Left ventricle myocardium superior (tissue), 1 donor: ENCODE data around the gene ATP5ME. TPM values are rescaled to one million over a fixed set of nuclear protein-coding genes. Genes with fewer than 3 reads are reported as not detected.
A peak's percentile ranks its signal among the peaks of the same experiment; 100 is the strongest.
"Not testable (repeated sequence)": the region's sequence is repeated elsewhere in the genome, so short reads cannot be mapped to it uniquely, and the experiment has no call there.

Experiments used
- ATAC-seq: fragments of 200-7000 bp; cut with Tn5 transposase; one replicate; pipeline ENCODE4 v1.9.1; 2020; ENCODE audit warnings: mild to moderate bottlenecking, moderate library complexity
- DNase-seq: peaks from one replicate; pipeline ENCODE4 v3.0.0-alpha.2; 2020
- intact Hi-C: fragments of 100-400 bp; cut with micrococcal nuclease; formaldehyde crosslinking; loops from one replicate; pipeline ENCODE4 v1.11.0; 2022
- total RNA-seq: library from RNA; stranded (reverse); fragmentation: NEBNext Ultra II Directional; extraction: Animal tissue kit (Norgen Biotek cat#: 25700); gene quantifications from one replicate; pipeline ENCODE4 v1.2.1, GENCODE V29; 2021
- donor health status: DM: no; HTN: yes; CAD: no; lungs with severe emphysema.

ATP5ME gene
- total RNA-seq, 1 donor from 2014 or later = 1,128 TPM

DNA sequence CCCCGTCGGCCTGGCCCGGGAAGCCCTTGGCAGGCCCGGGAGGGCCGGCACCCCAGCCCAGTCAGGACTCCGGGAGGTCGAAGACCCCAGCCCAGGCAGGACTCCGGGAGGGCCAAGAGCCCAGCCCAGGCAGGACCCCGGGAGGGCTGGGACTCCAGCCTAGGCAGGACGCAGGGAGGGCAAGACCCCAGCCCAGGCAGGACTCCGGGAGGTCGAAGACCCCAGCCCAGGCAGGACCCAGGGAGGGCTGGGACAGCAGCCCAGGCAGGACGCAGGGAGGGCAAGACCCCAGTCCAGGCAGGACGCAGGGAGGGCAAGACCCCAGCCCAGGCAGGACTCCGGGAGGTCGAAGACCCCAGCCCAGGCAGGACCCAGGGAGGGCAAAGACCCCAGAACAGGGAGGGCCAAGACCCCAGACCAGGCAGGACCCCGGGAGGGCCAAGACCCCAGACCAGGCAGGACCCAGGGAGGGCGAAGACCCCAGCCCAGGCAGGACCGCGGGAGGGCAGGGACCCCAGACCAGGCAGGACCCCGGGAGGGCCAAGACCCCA lies 32.1 kb upstream of the ATP5ME start:
- intact Hi-C loops, DNase-seq, ATAC-seq: not testable (repeated sequence)

DNA sequence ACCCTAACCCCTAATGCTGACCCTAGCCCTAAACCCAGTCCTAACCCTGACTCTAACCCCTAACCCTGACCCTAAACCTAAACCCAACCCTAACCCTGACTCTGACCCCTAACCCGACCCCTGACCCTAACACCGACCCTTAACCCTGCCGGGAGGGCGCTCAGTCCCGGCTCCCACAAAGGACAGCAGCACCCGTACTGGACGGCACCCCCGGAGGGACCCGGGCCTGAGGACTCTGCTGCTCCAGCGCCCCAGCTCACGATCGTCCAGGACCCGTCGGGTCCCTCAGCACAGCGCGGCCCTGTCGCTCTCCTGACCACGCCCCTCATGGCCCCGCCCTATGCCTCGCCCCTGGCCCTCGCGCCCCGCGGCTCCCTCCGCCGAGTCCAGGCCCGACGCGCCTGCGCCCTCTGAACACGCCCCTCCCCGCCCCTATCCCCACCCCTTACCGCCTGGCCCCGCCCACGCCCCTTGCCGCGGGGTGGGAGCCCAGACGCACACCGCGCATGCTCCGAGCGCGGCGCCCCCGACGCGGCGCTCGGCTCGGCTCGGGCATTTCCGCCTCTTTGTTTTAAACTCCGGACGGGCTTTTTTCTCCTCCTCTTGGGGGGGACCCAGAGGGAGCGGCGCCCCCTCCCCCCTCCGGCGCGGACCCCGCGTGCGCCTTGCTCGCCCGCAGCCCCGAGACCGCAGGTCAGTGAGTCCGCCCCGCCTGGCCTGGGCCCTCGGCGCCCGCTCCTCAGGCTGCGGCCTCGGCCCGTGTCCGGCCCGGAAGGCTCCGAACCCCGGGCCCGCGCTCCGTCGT lies 31.4 kb upstream of the ATP5ME start, which contains the start of gene PCGF3:
TSS of gene PCGF3 (plus strand) at position 555 of the 805 bp plus-strand sequence. CDS start 27,849 bp downstream, outside the sequence.
- peak; percentile 98 for ATAC-seq
- intact Hi-C loops = no loop called here

DNA sequence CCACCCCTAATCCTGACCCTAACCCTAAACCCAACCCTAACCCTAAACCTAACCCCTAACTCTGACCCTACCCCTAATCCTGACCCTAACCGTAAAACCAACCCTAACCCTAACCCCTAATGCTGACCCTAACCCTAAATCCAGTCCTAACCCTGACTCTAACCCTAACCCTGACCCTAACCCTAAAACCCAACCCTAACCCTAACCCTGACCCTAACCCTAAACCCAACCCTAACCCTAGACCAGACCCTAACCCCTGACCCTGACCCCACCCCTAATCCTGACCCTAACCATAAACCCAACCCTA lies 30.8 kb upstream of the ATP5ME start:
- ATAC-seq (no peak), DNase-seq (no peak)
- intact Hi-C loops = no loop called here

More for the DNA sequence above, 31.4 kb upstream of the ATP5ME start, which contains the start of gene PCGF3:
- peak; percentile 98 for DNase-seq

DNA sequence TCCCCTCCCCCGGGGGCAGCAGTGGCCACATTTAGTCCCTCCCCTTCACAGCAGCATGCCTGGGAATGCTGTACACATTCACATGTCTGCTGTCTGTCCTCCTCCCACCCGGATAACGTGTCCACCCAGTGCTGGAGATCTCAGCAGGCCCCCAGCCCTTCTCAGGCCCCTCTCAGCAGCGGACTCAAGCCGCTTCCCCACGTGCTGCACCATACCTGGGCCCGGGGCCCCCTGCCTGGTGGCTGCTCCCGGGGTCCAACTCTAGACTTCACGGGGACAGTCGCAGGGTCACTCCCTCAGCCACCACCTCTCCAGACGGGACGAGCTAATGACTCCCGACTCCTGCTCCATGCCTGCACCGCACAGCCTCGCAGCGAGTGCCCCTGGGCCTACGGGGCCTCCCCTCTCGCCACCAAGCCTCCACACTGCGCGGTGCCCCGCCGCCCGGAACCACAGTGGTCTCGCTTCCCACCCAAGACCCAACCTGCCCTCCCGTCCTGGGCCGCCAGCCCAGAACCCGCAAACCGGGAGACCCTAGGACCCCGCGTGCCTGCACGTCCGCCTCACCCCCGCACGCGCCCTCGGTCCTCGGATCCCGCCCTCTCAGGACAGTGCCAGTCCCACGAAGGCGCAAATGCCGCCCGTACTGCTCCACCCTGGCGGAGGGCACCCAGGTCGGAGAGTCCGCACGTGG lies 30.3 kb upstream of the ATP5ME start:
- no peak for DNase-seq
- ATAC-seq = no peak
- intact Hi-C loops = no loop called here

DNA sequence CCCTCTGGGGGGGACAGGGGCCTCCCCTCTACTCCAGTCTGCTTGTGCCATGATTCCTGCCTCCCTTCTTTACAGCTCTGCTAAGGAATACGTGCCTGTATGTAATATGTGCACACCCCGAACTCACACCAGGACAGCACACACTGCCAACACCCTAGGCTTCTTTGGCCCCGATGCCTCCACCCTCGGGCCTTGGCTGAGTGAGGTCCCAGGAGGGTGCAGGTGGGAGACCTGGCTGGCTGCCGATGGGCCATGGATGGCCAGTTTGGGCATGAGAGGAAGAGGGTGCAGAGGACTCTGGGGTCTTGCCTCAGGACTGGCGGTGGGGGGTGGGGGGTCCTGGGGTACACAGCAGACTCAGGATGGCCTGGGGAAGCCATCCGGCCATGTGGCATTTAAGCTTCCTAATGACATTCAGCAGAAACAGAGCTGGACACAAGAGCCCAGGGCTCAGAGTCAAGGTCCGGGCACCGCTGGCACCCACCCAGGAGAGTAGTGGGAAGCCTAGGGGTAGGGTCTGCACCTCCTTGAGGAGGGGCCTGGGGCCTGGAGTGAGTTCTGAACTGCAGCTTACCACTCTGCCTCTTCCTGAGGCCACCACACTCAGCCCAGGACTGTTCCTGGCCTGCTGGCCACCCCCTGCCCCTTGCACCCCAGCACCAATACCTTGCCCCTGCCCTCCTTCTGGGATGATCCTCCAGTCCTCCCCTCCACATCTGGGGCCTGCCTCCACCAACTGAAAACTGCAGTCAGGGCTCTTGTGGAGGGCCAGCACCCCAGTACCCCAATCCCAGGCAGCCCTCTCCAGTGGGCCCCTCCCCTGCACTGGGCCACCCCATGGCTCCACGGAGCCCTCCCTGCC lies 29.5 kb upstream of the ATP5ME start:
- DNase-seq (no peak), ATAC-seq (no peak)
- intact Hi-C loops = no loop called here

DNA sequence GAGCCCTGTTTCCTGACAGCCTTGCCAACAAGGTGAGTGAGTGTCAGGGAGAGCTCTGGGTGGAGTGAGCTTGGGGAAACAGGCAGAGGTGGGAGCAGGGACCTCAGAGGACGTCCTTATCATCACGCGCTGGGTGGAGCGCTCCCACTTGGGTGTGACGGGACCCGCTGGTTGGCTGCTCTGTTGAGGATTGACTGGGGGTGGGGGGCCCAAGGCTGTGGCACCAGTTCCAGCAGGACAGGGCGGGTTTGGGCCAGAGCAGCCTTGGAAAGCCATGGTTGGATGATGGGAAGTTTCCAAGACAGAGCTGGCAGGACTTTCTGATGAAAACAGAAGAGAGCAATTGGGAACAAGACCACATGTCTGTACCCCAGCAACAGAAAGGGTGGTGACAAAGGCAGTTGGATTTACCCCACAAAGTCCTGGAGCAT lies 28.6 kb upstream of the ATP5ME start:
- ATAC-seq (no peak), DNase-seq (no peak)
- intact Hi-C loops = no loop called here

DNA sequence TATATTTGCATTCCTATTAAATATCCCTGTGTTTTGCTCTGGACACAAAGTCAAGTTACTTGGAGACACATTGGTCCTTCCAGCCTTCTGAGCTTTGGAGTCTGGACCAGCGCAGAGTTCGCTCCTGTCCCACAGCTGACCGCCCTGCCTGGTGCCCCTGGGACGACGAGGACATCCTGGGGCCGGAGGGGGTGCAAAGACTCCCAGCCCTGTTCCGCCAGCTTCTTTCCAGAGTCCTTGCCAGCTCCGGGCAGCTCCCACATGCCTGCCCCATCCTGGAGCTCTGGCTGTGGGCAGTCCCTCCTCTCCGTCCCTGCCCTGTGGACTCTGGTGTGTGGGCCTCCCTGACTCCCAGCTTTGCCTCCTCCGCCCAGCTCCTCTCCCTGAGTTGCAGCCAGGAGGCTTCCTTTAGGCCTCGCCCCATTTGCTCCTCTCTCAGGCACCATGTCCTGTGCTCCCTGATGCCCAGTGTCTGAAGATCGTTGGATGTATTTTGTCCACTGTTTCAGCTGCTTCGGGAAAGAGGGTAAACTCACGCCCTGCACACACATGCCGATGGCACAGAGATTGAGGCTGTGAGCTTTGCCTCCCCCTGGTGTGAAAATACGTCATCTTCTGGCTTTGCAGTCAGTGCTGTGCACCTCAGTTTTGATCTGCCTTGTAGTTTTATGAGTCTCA lies 26.6 kb upstream of the ATP5ME start:
- intact Hi-C loops = no loop called here
- peak; percentile 19 for DNase-seq
- ATAC-seq = no peak

DNA sequence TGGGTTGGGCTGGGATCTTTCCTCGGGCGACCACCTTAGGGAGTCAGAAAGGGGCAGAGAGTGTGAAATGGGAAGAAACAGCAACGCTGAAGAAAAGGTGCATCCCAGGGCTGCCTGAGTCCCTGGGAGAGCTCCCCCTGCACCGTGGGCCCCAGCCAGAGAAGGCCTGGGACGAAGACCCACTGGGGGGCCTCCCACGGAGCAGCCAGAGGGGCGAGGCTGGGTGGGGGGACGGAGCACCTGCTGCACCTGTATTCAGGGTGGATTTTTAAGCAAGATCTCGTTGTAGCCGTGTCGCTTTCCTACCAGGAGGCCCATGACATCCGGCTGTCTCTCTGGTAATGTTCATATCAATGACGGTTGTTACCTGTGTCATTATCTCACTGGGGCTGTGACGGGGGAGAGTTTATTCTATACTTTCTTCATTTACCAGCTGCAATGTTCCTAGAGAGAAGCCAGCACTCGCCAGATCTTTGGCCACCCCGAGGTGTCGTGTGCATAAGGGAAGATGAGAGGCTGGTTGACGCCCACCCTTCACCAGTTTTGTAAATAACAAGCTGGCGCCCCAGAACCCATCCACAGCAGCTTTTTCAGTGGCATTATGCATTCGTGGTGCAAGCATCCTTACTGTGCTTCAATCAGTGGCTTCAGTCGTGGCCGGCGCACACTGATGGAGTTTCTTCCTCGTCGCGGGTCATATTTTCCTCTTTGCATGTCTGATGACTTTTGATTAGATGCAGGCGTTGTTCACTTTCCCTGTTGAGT lies 25.9 kb upstream of the ATP5ME start:
- intact Hi-C loops = no loop called here
- no peak for DNase-seq
- ATAC-seq = no peak

DNA sequence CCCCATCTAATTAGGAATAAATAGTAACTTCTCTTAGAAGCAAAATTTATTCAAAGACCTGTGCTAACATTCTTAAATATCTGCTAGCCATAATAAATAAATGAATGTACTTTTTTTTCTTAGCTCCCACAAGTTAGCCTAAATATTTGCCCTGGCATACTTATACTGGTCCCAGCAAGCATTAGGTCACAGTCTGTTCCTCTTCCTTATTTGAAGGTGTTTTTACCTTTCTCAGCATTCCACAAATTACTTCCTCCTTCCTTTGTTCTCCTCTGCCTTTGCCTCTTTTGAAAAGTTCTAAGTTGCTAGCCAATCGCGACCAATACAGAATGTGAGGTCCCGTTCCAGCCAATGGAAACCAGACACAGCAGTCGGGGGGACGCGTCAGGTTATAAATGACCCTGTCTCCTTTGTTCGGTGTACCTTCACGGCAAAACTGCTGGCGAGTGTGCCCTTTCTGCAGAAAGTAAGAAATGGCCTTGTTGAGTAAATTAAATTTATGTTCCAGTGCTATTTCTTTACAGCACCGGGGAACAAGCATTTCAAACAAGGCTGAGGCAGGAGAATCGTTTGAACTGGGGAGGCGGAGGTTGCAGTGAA lies 20.4 kb upstream of the ATP5ME start:
- DNase-seq, intact Hi-C loops, ATAC-seq: not testable (repeated sequence)

DNA sequence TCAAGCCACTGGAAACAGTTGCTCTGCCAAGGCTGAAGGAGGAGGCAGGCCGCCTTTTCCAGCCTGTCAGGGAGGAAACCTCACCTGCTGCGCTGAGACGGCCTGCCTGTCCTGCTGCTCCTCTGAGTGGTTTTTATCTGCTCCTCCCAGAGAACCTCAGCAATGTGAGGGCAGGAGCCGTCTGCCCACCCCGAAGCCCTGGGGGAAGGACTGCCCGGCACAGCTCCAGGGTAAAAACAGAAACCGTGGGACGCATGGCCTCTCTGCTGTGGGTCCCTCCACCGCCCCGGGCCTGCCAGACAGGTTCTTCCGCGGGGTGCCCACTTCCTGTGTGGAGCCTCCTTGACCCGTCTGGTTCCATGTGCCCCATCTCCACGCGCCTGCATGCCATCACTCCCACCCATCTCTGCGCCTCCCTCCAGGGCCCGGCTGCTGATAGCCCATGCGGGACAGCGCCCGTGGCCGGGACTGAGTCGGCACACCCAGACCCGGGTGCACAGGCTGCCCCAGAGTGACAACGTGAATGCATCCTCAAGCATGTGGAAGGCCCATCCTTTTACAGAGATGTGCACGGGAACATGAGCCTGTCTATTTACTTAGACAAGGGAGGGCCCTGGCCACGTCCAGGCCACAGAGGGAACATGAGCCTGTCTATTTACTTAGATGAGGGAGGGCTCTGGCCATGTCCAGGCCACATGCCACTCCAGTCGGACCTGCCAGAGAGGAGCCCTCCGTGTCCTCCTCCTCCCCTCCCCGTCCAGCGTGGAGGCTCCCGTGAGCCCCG lies 18.9 kb upstream of the ATP5ME start:
- DNase-seq = peak; percentile 23
- intact Hi-C loops = no loop called here
- no peak for ATAC-seq

DNA sequence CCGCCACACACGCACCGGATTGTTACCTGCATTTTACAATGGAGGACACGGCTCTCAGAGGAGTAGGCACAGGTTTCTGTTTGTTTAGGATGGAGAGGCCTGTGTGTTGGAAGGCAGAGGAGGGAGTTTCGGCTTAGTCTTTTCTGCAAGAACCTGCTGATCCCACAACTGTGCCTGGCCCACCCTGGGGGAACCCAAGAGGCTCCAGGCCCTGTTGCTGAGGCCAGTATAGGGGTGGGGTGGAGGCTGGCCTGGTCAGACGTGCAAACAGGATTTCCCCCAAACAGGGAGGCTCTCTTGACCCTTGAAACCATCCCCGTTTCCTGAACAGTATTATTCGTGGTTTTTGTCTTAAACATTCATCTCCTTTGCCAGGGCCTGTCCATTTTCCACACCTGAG lies 15.6 kb upstream of the ATP5ME start:
- no peak for ATAC-seq
- no peak for DNase-seq
- intact Hi-C loops = no loop called here

DNA sequence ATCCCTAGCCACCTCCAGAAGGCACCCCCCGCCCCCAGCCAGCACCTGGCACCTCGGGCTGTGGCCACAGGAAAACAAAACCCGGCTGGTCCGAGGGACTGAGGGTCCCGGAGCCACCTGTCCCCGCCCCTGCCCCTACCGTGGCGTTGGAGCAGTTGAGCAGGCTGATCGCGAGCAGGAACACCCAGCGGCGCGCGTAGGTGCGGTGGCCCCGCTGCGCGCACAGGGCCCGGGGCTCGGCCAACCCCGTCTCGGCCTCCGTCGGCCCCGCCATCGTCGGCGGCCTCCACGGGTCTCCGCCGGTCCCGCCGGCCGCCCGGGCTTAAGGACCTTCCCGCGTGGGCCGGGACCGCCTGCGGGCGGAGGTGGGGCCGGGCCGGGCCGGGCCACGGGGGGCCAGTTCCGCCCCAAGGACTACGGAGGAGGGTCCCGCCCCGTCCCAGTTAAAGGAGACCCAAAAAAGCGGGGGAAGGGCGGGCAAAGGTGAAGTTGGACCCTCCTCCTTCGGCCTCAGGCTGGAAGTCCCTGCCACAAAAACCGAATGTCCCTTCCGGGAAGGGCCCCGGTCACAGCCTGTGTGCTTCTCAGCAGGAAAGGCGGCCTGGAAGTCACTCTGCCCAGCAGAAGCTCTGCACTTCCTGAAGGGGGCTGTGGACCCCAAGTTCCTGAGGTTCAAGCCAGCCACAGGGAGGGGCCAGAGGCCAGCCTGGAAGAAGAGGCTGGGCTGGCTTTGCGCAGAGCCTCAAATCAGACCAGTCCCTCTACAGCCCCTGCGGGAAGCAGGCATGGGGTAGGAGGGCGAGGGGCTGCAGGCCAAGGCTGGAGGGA lies 15.0 kb upstream of the ATP5ME start, which contains the start of gene SLC49A3:
TSS of gene SLC49A3 (minus strand) at position 298 of the 828 bp plus-strand sequence. CDS start at position 274, 24 bp downstream.
- DNase-seq (peak; percentile 62), ATAC-seq (peak; percentile 51)
- intact Hi-C loops = no loop called here

DNA sequence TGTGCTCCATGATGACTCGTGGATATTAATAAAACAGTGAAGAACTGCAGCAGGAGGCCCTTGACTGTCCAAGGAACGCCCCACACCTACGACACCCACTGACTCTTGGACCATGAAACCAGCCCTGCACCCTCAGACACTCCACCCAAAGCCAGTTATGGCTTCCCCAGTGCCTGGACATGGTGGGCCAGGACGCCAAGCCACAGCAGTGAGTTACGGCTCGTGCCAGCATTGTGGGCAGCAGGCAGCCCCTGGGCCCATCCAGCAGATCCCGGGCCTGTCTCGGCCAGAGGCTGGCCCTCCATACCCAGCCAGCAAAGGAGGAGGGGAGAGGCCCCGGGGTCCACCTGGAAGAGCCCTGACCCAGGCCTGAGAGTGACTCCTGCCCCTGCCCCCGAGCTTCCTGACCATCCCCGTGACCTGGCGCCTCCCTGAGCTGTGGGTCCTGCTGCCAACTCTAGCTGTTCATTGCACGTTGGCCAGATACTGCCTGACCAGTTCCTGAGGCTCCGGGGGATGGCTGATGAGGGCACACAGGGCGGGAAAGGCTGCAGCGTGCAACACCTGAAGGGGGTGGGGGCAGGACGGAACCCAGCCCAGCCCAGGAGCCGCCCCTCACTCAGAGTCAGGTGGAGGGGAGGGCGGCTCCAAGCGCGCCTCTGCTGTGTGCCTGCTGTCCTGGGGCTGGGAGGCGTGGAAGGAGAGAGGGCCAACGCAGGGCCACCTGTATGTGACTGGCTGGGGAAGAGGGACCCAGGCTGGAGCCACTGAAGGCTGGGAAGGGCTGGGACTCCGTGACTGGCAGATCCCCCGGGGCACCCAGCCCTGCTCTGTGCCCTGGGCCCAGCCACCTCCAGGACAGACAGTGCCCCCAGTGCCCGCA lies 14.1 kb upstream of the ATP5ME start:
- ATAC-seq (peak; percentile 7), DNase-seq (peak; percentile 41)
- intact Hi-C loops = no loop called here

DNA sequence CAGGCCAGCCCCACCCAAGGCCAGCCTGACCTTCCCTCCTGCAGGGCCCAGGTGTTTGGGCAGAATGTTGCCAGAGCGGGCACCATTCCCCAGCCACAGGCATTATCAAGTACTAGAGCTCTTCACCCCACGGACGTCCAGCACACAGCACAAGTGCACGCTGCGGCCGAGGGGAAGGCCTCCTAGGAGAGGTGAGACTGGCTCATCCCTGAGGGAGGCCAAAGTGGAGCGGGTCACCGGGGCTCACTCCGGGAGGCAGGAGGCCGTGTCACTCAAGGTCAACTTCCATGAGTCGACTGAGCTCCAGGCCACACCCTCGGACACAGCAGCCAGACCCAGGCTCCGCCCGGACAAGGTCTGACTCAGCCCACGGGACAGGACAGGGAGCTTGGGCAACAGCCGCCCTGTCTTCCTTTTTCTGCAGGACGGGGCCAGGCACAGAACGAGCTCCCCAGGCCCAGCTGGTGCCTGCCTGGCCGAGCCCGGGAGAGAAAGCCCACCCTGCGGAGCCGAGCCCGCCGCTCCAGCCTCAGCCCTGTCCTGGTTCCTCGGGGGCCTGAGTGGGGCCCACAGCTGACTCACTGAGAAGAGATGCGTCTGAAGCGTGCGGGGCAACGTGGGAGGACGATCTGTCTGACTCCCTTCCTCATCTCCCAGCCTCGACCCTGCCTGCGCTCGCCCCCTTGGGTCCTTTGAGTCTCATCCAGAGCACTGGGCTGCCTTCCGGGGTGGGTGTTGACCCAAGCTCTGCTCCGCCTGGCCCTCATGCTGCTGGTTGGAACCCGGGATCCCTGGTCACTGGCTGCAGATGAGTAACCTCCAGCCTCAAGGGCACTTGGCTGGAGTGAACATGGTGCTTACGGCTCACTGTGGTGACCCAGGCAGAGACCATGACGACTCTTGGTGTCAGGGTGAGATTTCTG lies 13.2 kb upstream of the ATP5ME start:
- intact Hi-C loops = no loop called here
- peak; percentile 85 for ATAC-seq

More for the DNA sequence above, 13.2 kb upstream of the ATP5ME start:
- peak; percentile 94 for DNase-seq
